ENCODE data around the gene ADGRG3. TPM values are rescaled to one million over a fixed set of nuclear protein-coding genes. Genes with fewer than 3 reads are reported as not detected.

Gene ADGRG3
- total RNA-seq, result not detected in 2 replicates

GRCh38 chr16:57668263-57668571 lies at the start of gene ADGRG3:
Gene ADGRG3 (plus strand): TSS chr16:57668306. CDS start chr16:57668348, 42 bp downstream.

GRCh38 chr16:57628008-57628781 lies 39.9 kb upstream of the ADGRG3 start, which contains the start of gene ADGRG1:
Gene ADGRG1 (plus strand): TSS chr16:57628630. CDS start chr16:57650288, 21,658 bp downstream.

GRCh38 chr16:57694725-57695679 lies 26.9 kb downstream of the ADGRG3 start, which contains the start of gene DRC7:
Gene DRC7 (plus strand): TSS chr16:57694806. CDS start chr16:57697950, 3,144 bp downstream.

GRCh38 chr16:57735755-57736418 lies 67.8 kb downstream of the ADGRG3 start, which contains the start of gene KATNB1:
Gene KATNB1 (plus strand): TSS chr16:57735770. CDS start chr16:57737244, 1,474 bp downstream.

Other genes with a start within 250 kb of the ADGRG3 start
- gene CIAPIN1, start 220.9 kb upstream of the ADGRG3 start, total RNA-seq, result 34.6 and 47.1 TPM in 2 replicates
- 52.4 and 52.7 TPM in 2 replicates for gene COQ9, start 220.8 kb upstream of the ADGRG3 start, total RNA-seq
- 90.2 and 115 TPM in 2 replicates for gene POLR2C, start 205.6 kb upstream of the ADGRG3 start, total RNA-seq
- gene DOK4, start 181.8 kb upstream of the ADGRG3 start, total RNA-seq, result 24.7 and 26.9 TPM in 2 replicates
- 12.4 and 27.4 TPM in 2 replicates for gene CCDC102A, start 131.7 kb upstream of the ADGRG3 start, total RNA-seq
- not detected in 2 replicates for gene ADGRG5, start 125.7 kb upstream of the ADGRG3 start, total RNA-seq
- gene ADGRG1, start 39.7 kb upstream of the ADGRG3 start, total RNA-seq, result 0.89 and 2.4 TPM in 2 replicates
- 0.50 TPM in 1 of 2 replicates, not detected in the other for gene DRC7, start 26.5 kb downstream of the ADGRG3 start, total RNA-seq
- 21.1 and 26.7 TPM in 2 replicates for gene KATNB1, start 67.5 kb downstream of the ADGRG3 start, total RNA-seq
- 76.2 and 81.3 TPM in 2 replicates for gene KIFC3, start 134.2 kb downstream of the ADGRG3 start, total RNA-seq